ENCODE measurements around the gene TMEM44. TPM values are rescaled to one million over a fixed set of nuclear protein-coding genes. Genes with fewer than 3 reads are reported as not detected.

The TMEM44 gene
- total and polyA plus RNA-seq, 9 of the 15 experiments (the other 6 are each of a cell fraction or from before 2014, with no cell fraction given), result 0.53 to 18.1 (median 11.3) TPM

DNA sequence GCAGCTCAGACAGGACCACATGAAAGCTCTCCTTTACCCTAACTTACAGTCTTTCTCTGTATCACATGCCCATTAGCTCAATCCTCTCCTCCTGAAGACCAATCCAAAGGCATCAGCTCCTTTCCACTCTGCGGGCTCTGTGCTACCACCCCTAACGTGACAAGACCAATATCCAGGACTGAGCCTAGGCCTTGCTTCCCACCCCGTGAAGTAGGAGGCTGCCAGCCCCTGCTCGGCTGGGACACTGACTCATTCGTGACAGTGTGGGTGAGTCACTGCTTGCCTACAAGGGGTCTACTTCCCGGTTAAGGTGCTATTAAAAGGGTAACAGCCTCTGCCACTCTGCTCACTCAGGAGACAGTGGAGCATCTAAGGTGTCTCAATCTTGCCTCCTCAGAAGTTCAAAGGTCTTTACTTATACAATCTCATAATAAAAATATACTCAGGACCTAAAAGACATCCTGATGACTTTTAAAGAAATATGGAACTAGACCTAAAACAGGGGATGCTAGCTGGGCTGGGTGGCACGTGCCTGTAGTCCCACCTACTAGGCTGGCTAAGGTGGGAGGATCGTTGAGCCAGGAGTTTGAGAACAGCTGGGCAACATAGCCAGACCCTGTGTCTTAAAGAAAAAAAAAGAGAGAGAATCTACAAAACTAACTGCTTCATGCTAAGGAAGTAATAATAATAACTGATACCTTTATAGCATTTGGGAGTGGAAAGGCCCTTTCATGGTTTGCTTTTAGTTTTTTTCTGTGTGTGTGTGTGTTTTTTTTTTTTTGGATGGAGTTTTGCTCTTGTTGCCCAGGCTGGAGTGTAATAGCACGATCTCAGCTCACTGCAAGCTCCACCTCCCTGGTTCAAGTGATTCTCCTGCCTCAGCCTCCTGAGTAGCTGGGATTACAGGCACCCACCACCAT, 55.0 kb downstream of the TMEM44 start:
- intact Hi-C loops (cut with micrococcal nuclease) (no loop called here), in situ Hi-C loops (cut with MboI) (loop anchor here (5.0 kb wide), 1 partner anchor 96 kb away; no protein-coding TSS in a partner anchor)
- H3K9me1 ChIP-seq (ENCODE audit: control insufficient read depth, insufficient read depth, low read length), result peaks cover 2% of the 10 kb centered on the region
- H3K79me2 ChIP-seq (ENCODE audit: control insufficient read depth, insufficient read depth, low read length), result no peaks in the 10 kb centered on the region
- H3K4me2 ChIP-seq (ENCODE audit: insufficient read depth, low read length), result no peak overlapping the region
- no peaks in the 10 kb centered on the region for H3K36me3 ChIP-seq (ENCODE audit: control insufficient read depth, insufficient read depth, low read length)
- no peaks in the 10 kb centered on the region for H3K9me3 ChIP-seq (replicated peaks; ENCODE audit: control insufficient read depth, insufficient read depth, low read depth, low read length)
- 6% methylated on average over 8 of the region's 9 CpGs for WGBS (ENCODE audit: insufficient coverage, low coverage, missing lambda C conversion rate)
- H2AFZ ChIP-seq (ENCODE audit: low read depth, low read length), result peak overlapping the region; percentile 30; the same call in 1 of the 2 replicates
- DNase-seq (ENCODE audit: extremely low read depth in 1 of 4, low spot score in 3 of 4) (peak; percentile 28 to 67 (median 52)), FAIRE-seq (peak; percentile 67), ATAC-seq (peak; percentile 25; the same call in 2 of the 3 replicates)
- H4K20me1 ChIP-seq (replicated peaks; ENCODE audit: control insufficient read depth, insufficient read depth, low read length), result no peaks in the 10 kb centered on the region
- ChIA-PET CTCF (ENCODE audit: low intra/inter-chr PET ratio) (no interaction called here), POLR2A (interaction anchor here (0.8 to 1.4 kb wide), 3 partner anchors 22 to 614 kb away, joined by 3 read pairs; no protein-coding TSS in a partner anchor)
- H3K9ac ChIP-seq (ENCODE audit: insufficient read depth in 1 of 2, low read depth in 2 of 2, low read length in 2 of 2), result peak overlapping the region in 1 of 2 experiments; percentile 60; a peak in 1 of 4 replicates
- no TSS peak for BruUV-seq (replicated peaks)
- H3K27ac ChIP-seq (ENCODE audit: extremely low read depth, low read depth, low read length), result peak overlapping the region; percentile 7; the same call in 1 of the 3 replicates
- peaks cover 14 to 33% of the 10 kb centered on the region in 2 experiments for H3K4me1 ChIP-seq (replicated peaks in 1 of 2; ENCODE audit: control insufficient read depth in 2 of 2, insufficient read depth in 2 of 2, low read length in 2 of 2)
- no peak overlapping the region for H3K4me3 ChIP-seq
- H3K27me3 ChIP-seq (ENCODE audit: control insufficient read depth in 2 of 2, insufficient read depth in 2 of 2, low read length in 2 of 2), result no peaks in the 10 kb centered on the region
- TF ChIP-seq ZNF253 (CRISPR knock-in tag; conservative IDR thresholded peaks at IDR 0.05), result no peak
- TF ChIP-seq, protein P1, sequence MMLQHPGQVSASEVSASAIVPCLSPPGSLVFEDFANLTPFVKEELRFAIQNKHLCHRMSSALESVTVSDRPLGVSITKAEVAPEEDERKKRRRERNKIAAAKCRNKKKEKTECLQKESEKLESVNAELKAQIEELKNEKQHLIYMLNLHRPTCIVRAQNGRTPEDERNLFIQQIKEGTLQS (IDR thresholded peaks at IDR 0.05), result peak; percentile 93
- TF ChIP-seq, protein P1 (CRISPR knock-in tag; conservative IDR thresholded peaks at IDR 0.05), result no peak
- TF ChIP-seq SMARCA4 (IDR thresholded peaks at IDR 0.05), result peak; percentile 77; the same call in 1 of the 2 replicates
- peak; percentile 2; the same call in 1 of the 2 replicates for TF ChIP-seq NFE2 (IDR thresholded peaks at IDR 0.05; ENCODE audit: low read depth)
- TF ChIP-seq JUN (IDR thresholded peaks at IDR 0.05; ENCODE audit: borderline replicate concordance, low read depth, low read length), result peak; percentile 97
- no peak for TF ChIP-seq JUN (CRISPR knock-in tag; IDR thresholded peaks at IDR 0.05; ENCODE audit: borderline replicate concordance)
- peak; percentile 97 for TF ChIP-seq FOSL1 (tag; conservative IDR thresholded peaks at IDR 0.05)
- TF ChIP-seq ARID1B (IDR thresholded peaks at IDR 0.05), result peak; percentile 63
- no peak for TF ChIP-seq HEY1 (CRISPR knock-in tag; IDR thresholded peaks at IDR 0.05; ENCODE audit: borderline replicate concordance)
- TF ChIP-seq TRIM24 (IDR thresholded peaks at IDR 0.05), result no peak
- TF ChIP-seq, protein P2, sequence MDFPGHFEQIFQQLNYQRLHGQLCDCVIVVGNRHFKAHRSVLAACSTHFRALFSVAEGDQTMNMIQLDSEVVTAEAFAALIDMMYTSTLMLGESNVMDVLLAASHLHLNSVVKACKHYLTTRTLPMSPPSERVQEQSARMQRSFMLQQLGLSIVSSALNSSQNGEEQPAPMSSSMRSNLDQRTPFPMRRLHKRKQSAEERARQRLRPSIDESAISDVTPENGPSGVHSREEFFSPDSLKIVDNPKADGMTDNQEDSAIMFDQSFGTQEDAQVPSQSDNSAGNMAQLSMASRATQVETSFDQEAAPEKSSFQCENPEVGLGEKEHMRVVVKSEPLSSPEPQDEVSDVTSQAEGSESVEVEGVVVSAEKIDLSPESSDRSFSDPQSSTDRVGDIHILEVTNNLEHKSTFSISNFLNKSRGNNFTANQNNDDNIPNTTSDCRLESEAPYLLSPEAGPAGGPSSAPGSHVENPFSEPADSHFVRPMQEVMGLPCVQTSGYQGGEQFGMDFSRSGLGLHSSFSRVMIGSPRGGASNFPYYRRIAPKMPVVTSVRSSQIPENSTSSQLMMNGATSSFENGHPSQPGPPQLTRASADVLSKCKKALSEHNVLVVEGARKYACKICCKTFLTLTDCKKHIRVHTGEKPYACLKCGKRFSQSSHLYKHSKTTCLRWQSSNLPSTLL (IDR thresholded peaks at IDR 0.05), result no peak
- TF ChIP-seq NR2C2 (CRISPR knock-in tag; IDR thresholded peaks at IDR 0.05), result no peak
- TF ChIP-seq NR2C2 (tag; IDR thresholded peaks at IDR 0.05), result no peak
- TF ChIP-seq BHLHE40 (IDR thresholded peaks at IDR 0.05; ENCODE audit: low read length), result peak; percentile 6; the same call in 1 of the 2 replicates
- 0 out of 2 replicates have a peak, but pooled peaks have one; percentile 25 for TF ChIP-seq ZNF584 (CRISPR knock-in tag; IDR thresholded peaks at IDR 0.05; ENCODE audit: low read depth)
- TF ChIP-seq JUND (IDR thresholded peaks at IDR 0.05; ENCODE audit: borderline replicate concordance, low read depth, low read length), result peak; percentile 92
- TF ChIP-seq JUND (tag; IDR thresholded peaks at IDR 0.05; ENCODE audit: borderline replicate concordance, low read depth, low read length), result peak; percentile 85; the same call in 2 of the 3 replicates
- peak; percentile 87 for TF ChIP-seq SMARCE1 (IDR thresholded peaks at IDR 0.05)
